H9 (cell line): ENCODE measurements around the gene NT5C1B. TPM values are rescaled to one million over a fixed set of nuclear protein-coding genes. Genes with fewer than 3 reads are reported as not detected.

Experiments
- DNase-seq: peaks from one replicate; pipeline ENCODE4 v3.0.0-alpha.2; 2017
- H2AFZ ChIP-seq: one replicate; pipeline ENCODE4 v1.6.1; 2013; ENCODE audit warnings: mild to moderate bottlenecking, low read length, control low read depth, moderate library complexity
- H2AK5ac ChIP-seq: 2 replicates; pipeline ENCODE4 v1.6.1; 2013; ENCODE audit warnings: low read length, control low read depth, mixed read lengths; ENCODE audit not compliant: insufficient read length
- H2BK120ac ChIP-seq: one replicate; pipeline ENCODE4 v1.6.1; 2013; ENCODE audit warnings: low read depth, mild to moderate bottlenecking, low read length, control low read depth, inconsistent platforms; ENCODE audit not compliant: poor library complexity, severe bottlenecking
- H2BK12ac ChIP-seq: 2 replicates; pipeline ENCODE4 v1.6.1; 2013; ENCODE audit warnings: low read length, control low read depth, mixed read lengths, low read depth; ENCODE audit not compliant: insufficient read length
- H2BK15ac ChIP-seq: 2 replicates; pipeline ENCODE4 v1.6.1; 2013; ENCODE audit warnings: low read depth, low read length, control low read depth
- H2BK20ac ChIP-seq: one replicate; pipeline ENCODE4 v1.6.1; 2013; ENCODE audit warnings: low read depth, mild to moderate bottlenecking, low read length, control low read depth, inconsistent platforms; ENCODE audit not compliant: poor library complexity, severe bottlenecking
- H2BK5ac ChIP-seq: 2 replicates; pipeline ENCODE4 v1.6.1; 2013; ENCODE audit warnings: low read length, control low read depth, mixed read lengths; ENCODE audit not compliant: insufficient read length
- H3K14ac ChIP-seq: 2 replicates; pipeline ENCODE4 v1.6.1; 2013; ENCODE audit warnings: low read length, control low read depth; ENCODE audit not compliant: insufficient read depth
- H3K18ac ChIP-seq: 2 replicates; pipeline ENCODE4 v1.6.1; 2013; ENCODE audit warnings: low read depth, mild to moderate bottlenecking, mixed read lengths, low read length, control low read depth; ENCODE audit not compliant: insufficient read length
- H3K23ac ChIP-seq: 2 replicates; pipeline ENCODE4 v1.6.1; 2013; ENCODE audit warnings: low read length, control low read depth, mixed read lengths, low read depth; ENCODE audit not compliant: insufficient read length
- H3K23me2 ChIP-seq: 2 replicates; pipeline ENCODE4 v1.6.1; 2013; ENCODE audit warnings: low read depth, mild to moderate bottlenecking, mixed read lengths, low read length, control low read depth; ENCODE audit not compliant: insufficient read length, poor library complexity, severe bottlenecking
- H3K27ac ChIP-seq: 2 replicates; pipeline ENCODE4 v1.5.1; 2013; ENCODE audit warnings: low read length, control low read depth, mixed read lengths, low read depth; ENCODE audit not compliant: insufficient read length
- H3K27me3 ChIP-seq: 2 replicates; pipeline ENCODE4 v1.6.1; 2013; ENCODE audit warnings: low read length, control low read depth, inconsistent platforms; ENCODE audit not compliant: insufficient read depth
- H3K4ac ChIP-seq: 2 replicates; pipeline ENCODE4 v1.6.1; 2013; ENCODE audit warnings: low read depth, mild to moderate bottlenecking, control low read depth, inconsistent platforms, low read length, moderate library complexity
- H3K4me1 ChIP-seq: 2 replicates; pipeline ENCODE4 v1.6.1; 2013; ENCODE audit warnings: low read length, control low read depth, inconsistent platforms; ENCODE audit not compliant: insufficient read depth
- H3K4me2 ChIP-seq: 2 replicates; pipeline ENCODE4 v1.6.1; 2013; ENCODE audit warnings: low read length, control low read depth, mixed read lengths; ENCODE audit not compliant: insufficient read length, insufficient read depth
- H3K56ac ChIP-seq: 2 replicates; pipeline ENCODE4 v1.6.1; 2013; ENCODE audit warnings: low read depth, mild to moderate bottlenecking, mixed read lengths, low read length, control low read depth; ENCODE audit not compliant: insufficient read length
- H3K79me1 ChIP-seq: 2 replicates; pipeline ENCODE4 v1.6.1; 2013; ENCODE audit warnings: low read depth, mild to moderate bottlenecking, moderate library complexity, low read length, control low read depth, inconsistent platforms; ENCODE audit not compliant: insufficient read depth, poor library complexity, severe bottlenecking
- H3K79me2 ChIP-seq: 2 replicates; pipeline ENCODE4 v1.6.1; 2013; ENCODE audit warnings: low read length, control low read depth, inconsistent platforms; ENCODE audit not compliant: insufficient read depth
- H3K9ac ChIP-seq: 2 replicates; pipeline ENCODE4 v1.6.1; 2013; ENCODE audit warnings: low read length, control low read depth, mixed read lengths; ENCODE audit not compliant: insufficient read length; ENCODE audit errors: extremely low read depth
- H3K9me3 ChIP-seq: one replicate; pipeline ENCODE4 v1.6.1; 2013; ENCODE audit warnings: low read depth, low read length, inconsistent platforms; ENCODE audit not compliant: control insufficient read depth
- H3T11ph ChIP-seq: one replicate; pipeline ENCODE4 v1.6.1; 2013; ENCODE audit warnings: mild to moderate bottlenecking, low read length, control low read depth, inconsistent platforms
- H4K20me1 ChIP-seq: one replicate; pipeline ENCODE4 v1.6.1; 2013; ENCODE audit not compliant: control insufficient read depth, insufficient read length, insufficient read depth
- H4K5ac ChIP-seq: 2 replicates; pipeline ENCODE4 v1.6.1; 2013; ENCODE audit warnings: low read depth, mild to moderate bottlenecking, mixed read lengths, low read length, control low read depth; ENCODE audit not compliant: insufficient read length
- H4K8ac ChIP-seq: replicated peaks from 2 replicates; pipeline ENCODE4 v1.6.1; 2013; ENCODE audit warnings: low read length, control low read depth, mixed read lengths, low read depth; ENCODE audit not compliant: insufficient read length
- H4K91ac ChIP-seq: 2 replicates; pipeline ENCODE4 v1.6.1; 2013; ENCODE audit warnings: low read depth, mild to moderate bottlenecking, moderate library complexity, mixed read lengths, low read length, control low read depth; ENCODE audit not compliant: insufficient read length
- H3K27ac Mint-ChIP-seq, 3 experiments: 2 replicates in 2 of 3; 3 replicates in 1 of 3; pipeline ENCODE4 v1.8.0; 2020 to 2021; ENCODE audit warnings: mixed read lengths in 3 of 3, mild to moderate bottlenecking in 1 of 3, moderate library complexity in 1 of 3
- H3K27me3 Mint-ChIP-seq: 2 replicates; pipeline ENCODE4 v1.8.0; 2021; ENCODE audit warnings: low read depth, mild to moderate bottlenecking, moderate library complexity, mixed read lengths
- H3K36me3 Mint-ChIP-seq, 3 experiments: 2 replicates in 2 of 3; 3 replicates in 1 of 3; pipeline ENCODE4 v1.8.0; 2020 to 2021; ENCODE audit warnings: low read depth in 3 of 3, mixed read lengths in 3 of 3; ENCODE audit not compliant: insufficient read depth in 1 of 3
- H3K4me1 Mint-ChIP-seq, 2 experiments: 2 replicates each; pipeline ENCODE4 v1.8.0; 2020; ENCODE audit warnings: mixed read lengths in 2 of 2
- H3K4me3 Mint-ChIP-seq, 2 experiments: 2 replicates in 1 of 2; 3 replicates in 1 of 2; pipeline ENCODE4 v1.8.0; 2020 to 2021; ENCODE audit warnings: mild to moderate bottlenecking in 2 of 2, mixed read lengths in 2 of 2, moderate library complexity in 1 of 2
- H3K9me3 Mint-ChIP-seq, 2 experiments: 2 replicates in 1 of 2; 3 replicates in 1 of 2; pipeline ENCODE4 v1.8.0; 2020; ENCODE audit warnings: mild to moderate bottlenecking in 2 of 2, mixed read lengths in 2 of 2, moderate library complexity in 1 of 2
- WGBS: extraction: QIAGEN DNeasy Blood & Tissue Kit; methylation state at CpG from one replicate; pipeline ENCODE4 v1.1.7; 2013; ENCODE audit warnings: missing lambda C conversion rate, low lambda C conversion rate, mixed read lengths; ENCODE audit not compliant: insufficient read length; ENCODE audit errors: extremely low coverage; 5-methylcytosine and 5-hydroxymethylcytosine counted together
- total RNA-seq: library from RNA; stranded (reverse); gene quantifications from 2 replicates; pipeline ENCODE4 v1.2.1, GENCODE V29; 2021
- TF ChIP-seq, protein P1 (sequence below): fragments of 200-600 bp; sonication (generic); conservative IDR thresholded peaks from 3 replicates; pipeline ENCODE4 v1.8.0; 2021; ENCODE audit warnings: antibody characterized with exemption, mild to moderate bottlenecking

NT5C1B gene
- total RNA-seq, 1 experiment from 2014 or later, result not detected

DNA sequence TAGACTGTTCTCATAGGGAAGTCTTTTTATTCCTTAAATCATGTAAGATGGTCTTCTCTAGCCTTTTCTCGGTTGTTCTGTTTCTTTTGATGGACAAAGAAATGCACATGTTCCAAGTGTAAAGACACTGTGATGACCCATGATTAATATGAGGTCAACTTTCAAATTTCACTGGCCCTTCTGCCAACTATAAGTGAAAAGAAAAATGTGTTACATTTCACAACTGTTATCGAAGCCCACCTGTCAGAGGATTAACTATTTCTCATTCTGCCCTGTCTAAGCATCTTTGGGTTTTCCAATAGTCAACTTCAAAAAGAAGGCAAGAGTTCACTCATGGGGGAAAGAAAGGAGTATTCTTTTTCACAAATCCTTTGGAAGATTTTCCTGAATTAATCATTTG lies 32.2 kb downstream of the NT5C1B start:
- Histone ChIP-seq H4K8ac (no peak overlapping the region), H2BK5ac (no peak overlapping the region), H2BK120ac (no peak overlapping the region), H3K79me2 (peaks cover 4% of the 10 kb centered on the region; the same call in 1 of the 2 replicates), H3K4me1 (peaks cover 4% of the 10 kb centered on the region; the same call in 1 of the 2 replicates), H3K9ac (no peak overlapping the region), H4K5ac (no peak overlapping the region), H3K9me3 (no peaks in the 10 kb centered on the region), H3K27ac (no peak overlapping the region), H3K18ac (no peak overlapping the region), H2BK15ac (no peak overlapping the region), H3K14ac (no peak overlapping the region), H2AFZ (no peak overlapping the region), H3K79me1 (peaks cover 4% of the 10 kb centered on the region), H3T11ph (no peak overlapping the region), H2AK5ac (no peak overlapping the region), H3K4ac (no peak overlapping the region), H3K4me2 (no peak overlapping the region), H3K56ac (no peak overlapping the region), H4K20me1 (no peaks in the 10 kb centered on the region), H2BK12ac (no peak overlapping the region), H2BK20ac (no peak overlapping the region), H4K91ac (no peak overlapping the region), H3K27me3 (no peaks in the 10 kb centered on the region), H3K23ac (no peak overlapping the region), H3K23me2 (peaks cover 7% of the 10 kb centered on the region)
- Mint-ChIP-seq H3K27me3 (peaks cover 1% of the 10 kb centered on the region; the same call in 1 of the 2 replicates), H3K4me3 (no peak overlapping the region), H3K27ac (no peak overlapping the region), H3K36me3 (peaks cover 9 to 15% (median 14%) of the 10 kb centered on the region in 3 experiments), H3K9me3 (no peaks in the 10 kb centered on the region), H3K4me1 (peaks cover 25 to 28% of the 10 kb centered on the region in 2 experiments)
- TF ChIP-seq, protein P1, sequence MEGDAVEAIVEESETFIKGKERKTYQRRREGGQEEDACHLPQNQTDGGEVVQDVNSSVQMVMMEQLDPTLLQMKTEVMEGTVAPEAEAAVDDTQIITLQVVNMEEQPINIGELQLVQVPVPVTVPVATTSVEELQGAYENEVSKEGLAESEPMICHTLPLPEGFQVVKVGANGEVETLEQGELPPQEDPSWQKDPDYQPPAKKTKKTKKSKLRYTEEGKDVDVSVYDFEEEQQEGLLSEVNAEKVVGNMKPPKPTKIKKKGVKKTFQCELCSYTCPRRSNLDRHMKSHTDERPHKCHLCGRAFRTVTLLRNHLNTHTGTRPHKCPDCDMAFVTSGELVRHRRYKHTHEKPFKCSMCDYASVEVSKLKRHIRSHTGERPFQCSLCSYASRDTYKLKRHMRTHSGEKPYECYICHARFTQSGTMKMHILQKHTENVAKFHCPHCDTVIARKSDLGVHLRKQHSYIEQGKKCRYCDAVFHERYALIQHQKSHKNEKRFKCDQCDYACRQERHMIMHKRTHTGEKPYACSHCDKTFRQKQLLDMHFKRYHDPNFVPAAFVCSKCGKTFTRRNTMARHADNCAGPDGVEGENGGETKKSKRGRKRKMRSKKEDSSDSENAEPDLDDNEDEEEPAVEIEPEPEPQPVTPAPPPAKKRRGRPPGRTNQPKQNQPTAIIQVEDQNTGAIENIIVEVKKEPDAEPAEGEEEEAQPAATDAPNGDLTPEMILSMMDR, result no peak
- no CpG with 5 or more reads among the region's 2 CpGs for WGBS
- no peak for DNase-seq
